HCT116 (cell line): Measurements from ENCODE around the gene CASKIN2. TPM values are rescaled to one million over a fixed set of nuclear protein-coding genes. Genes with fewer than 3 reads are reported as not detected.

Source experiments
- ATAC-seq: fragments of 200-7000 bp; cut with Tn5 transposase; 2 replicates; pipeline ENCODE4 v1.9.1; 2020; ENCODE audit warnings: mild to moderate bottlenecking, moderate library complexity
- BruUV-seq: library from RNA; stranded (reverse); fragments of 400-500 nt; replicated peaks from 2 replicates; lab custom pipeline; 2021; lab: Mats Ljungman, UMichigan
- CTCF ChIA-PET: fragments of 300-600 bp; sonication (Branson Sonifier 250); formaldehyde crosslinking; loops from one replicate; lab custom pipeline; 2021; ENCODE audit warnings: antibody characterized with exemption; lab: Charles Lee
- POLR2A ChIA-PET: fragments of 300-600, 350-600 bp; sonication (Branson Sonifier 250); formaldehyde crosslinking; loops from one replicate; lab custom pipeline; 2021; ENCODE audit warnings: antibody characterized with exemption; lab: Charles Lee
- RAD21 ChIA-PET, 2 experiments: fragments of 300-600 bp; sonication (Branson Sonifier 250); formaldehyde crosslinking; loops; one replicate each; lab custom pipeline; 2023; ENCODE audit warnings: low total read pairs in 2 of 2; ENCODE audit not compliant: uncharacterized antibody in 2 of 2, unreplicated experiment in 2 of 2, low non-redundant PET in 1 of 2; lab: Charles Lee
- DNase-seq: peaks from one replicate; pipeline ENCODE4 v3.0.0-alpha.2; 2010; ENCODE audit warnings: low read depth, low spot score
- H2AFZ ChIP-seq: fragments of 200-600 bp; shearing (Covaris generic), sonication (generic); 2 replicates; pipeline ENCODE4 v1.6.1; 2017; ENCODE audit warnings: low read depth, mixed run types, mixed read lengths, antibody characterized with exemption, low read length; ENCODE audit not compliant: poor library complexity, severe bottlenecking
- H3K27ac ChIP-seq: 2 replicates; pipeline ENCODE4 v1.5.1; 2012; ENCODE audit warnings: low read depth, low read length
- H3K27me3 ChIP-seq: fragments of 200-600 bp; sonication (generic); 2 replicates; pipeline ENCODE4 v1.6.1; 2016; ENCODE audit warnings: mixed run types, low read length, mixed read lengths; ENCODE audit not compliant: insufficient read depth
- H3K36me3 ChIP-seq, 2 experiments: fragments of 200-500 bp in 1 of 2; fragments of 200-600 bp in 1 of 2; sonication (Bioruptor generic) in 1 of 2; sonication (generic) in 1 of 2; 2 replicates each; pipeline versions ENCODE4 v1.5.1 to v1.6.1; 2014 to 2016; ENCODE audit warnings: low read length in 2 of 2, inconsistent platforms in 1 of 2, mixed read lengths in 1 of 2, mixed run types in 1 of 2; ENCODE audit not compliant: insufficient read depth in 2 of 2, control insufficient read depth in 1 of 2
- H3K4me1 ChIP-seq, 2 experiments: fragments of 200-600 bp in 1 of 2; sonication (generic) in 1 of 2; 2 replicates each; pipeline versions ENCODE4 v1.5.1 to v1.6.1; 2012 to 2017; ENCODE audit warnings: low read length in 2 of 2, inconsistent platforms in 1 of 2, mild to moderate bottlenecking in 1 of 2, mixed read lengths in 1 of 2, mixed run types in 1 of 2, moderate library complexity in 1 of 2; ENCODE audit not compliant: insufficient read depth in 2 of 2, control insufficient read depth in 1 of 2
- H3K4me2 ChIP-seq: fragments of 200-600 bp; sonication (generic); 2 replicates; pipeline ENCODE4 v1.6.1; 2017; ENCODE audit warnings: mixed run types, low read length, mixed read lengths
- H3K4me3 ChIP-seq, 2 experiments: fragments of 200-600 bp in 1 of 2; sonication (generic) in 1 of 2; replicated peaks in 1 of 2; 2 replicates each; pipeline ENCODE4 v1.5.1; 2011 to 2016; ENCODE audit warnings: low read length in 2 of 2, control low read depth in 1 of 2, low read depth in 1 of 2, mild to moderate bottlenecking in 1 of 2, mixed read lengths in 1 of 2, mixed run types in 1 of 2
- H3K79me2 ChIP-seq: fragments of 200-600 bp; sonication (generic); 2 replicates; pipeline ENCODE4 v1.6.1; 2017; ENCODE audit warnings: mild to moderate bottlenecking, mixed run types, low read length, moderate library complexity, mixed read lengths; ENCODE audit not compliant: insufficient read depth
- H3K9ac ChIP-seq: fragments of 200-600 bp; sonication (generic); 2 replicates; pipeline ENCODE4 v1.6.1; 2016; ENCODE audit warnings: low read length, mixed read lengths
- H3K9me2 ChIP-seq: fragments of 200-600 bp; sonication (generic), shearing (Covaris generic); 2 replicates; pipeline ENCODE4 v1.6.1; 2017; ENCODE audit warnings: mixed run types, mild to moderate bottlenecking, moderate library complexity; ENCODE audit not compliant: insufficient read depth
- H3K9me3 ChIP-seq, 2 experiments: fragments of 200-500 bp in 1 of 2; fragments of 200-600 bp in 1 of 2; sonication (Bioruptor generic) in 1 of 2; sonication (generic) in 1 of 2; 2 replicates each; pipeline ENCODE4 v1.6.1; 2014 to 2017; ENCODE audit warnings: low read length in 2 of 2, mixed read lengths in 2 of 2, inconsistent platforms in 1 of 2, low read depth in 1 of 2, mild to moderate bottlenecking in 1 of 2, mixed run types in 1 of 2, moderate library complexity in 1 of 2; ENCODE audit not compliant: control insufficient read depth in 1 of 2, insufficient read depth in 1 of 2
- H4K20me1 ChIP-seq: fragments of 200-600 bp; sonication (generic), shearing (Covaris generic); 2 replicates; pipeline ENCODE4 v1.6.1; 2017; ENCODE audit warnings: mixed run types, mild to moderate bottlenecking, moderate library complexity; ENCODE audit not compliant: insufficient read depth
- ATF3 ChIP-seq: IDR thresholded peaks from 2 replicates; pipeline ENCODE4 v1.6.1; 2012
- CBX3 ChIP-seq: IDR thresholded peaks from 2 replicates; pipeline ENCODE4 v1.6.1; 2012; ENCODE audit warnings: low read depth
- CEBPB ChIP-seq: IDR thresholded peaks from 2 replicates; pipeline ENCODE4 v1.6.1; 2012; ENCODE audit warnings: low read depth
- CTCF ChIP-seq, 3 experiments: fragments of 200-600 bp in 1 of 3; sonication (generic) in 1 of 3; IDR thresholded peaks in 2 of 3; conservative IDR thresholded peaks in 1 of 3; 2 replicates each; pipeline ENCODE4 v1.5.1; 2012 to 2017; ENCODE audit warnings: low read depth in 2 of 3, low read length in 2 of 3, antibody characterized with exemption in 1 of 3, borderline replicate concordance in 1 of 3, control low read depth in 1 of 3, mild to moderate bottlenecking in 1 of 3, mixed read lengths in 1 of 3, mixed run types in 1 of 3, moderate library complexity in 1 of 3; ENCODE audit not compliant: insufficient read depth in 1 of 3
- EGR1 ChIP-seq: IDR thresholded peaks from 2 replicates; pipeline ENCODE4 v1.6.1; 2012; ENCODE audit warnings: low read depth
- ELF1 ChIP-seq: IDR thresholded peaks from 2 replicates; pipeline ENCODE4 v1.6.1; 2012; ENCODE audit warnings: low read depth, borderline replicate concordance
- EZH2phosphoT487 ChIP-seq: fragments of 200-600 bp; IDR thresholded peaks from 2 replicates; pipeline ENCODE4 v1.6.1; 2018; ENCODE audit warnings: antibody characterized with exemption, borderline replicate concordance
- FOSL1 ChIP-seq: IDR thresholded peaks from 2 replicates; pipeline ENCODE4 v1.6.1; 2012; ENCODE audit warnings: low read depth
- POLR2A ChIP-seq: IDR thresholded peaks from 2 replicates; pipeline ENCODE4 v1.7.0; 2011; ENCODE audit warnings: borderline replicate concordance; ENCODE audit not compliant: insufficient read depth, insufficient read length; ENCODE audit errors: extremely low read depth
- POLR2AphosphoS5 ChIP-seq: IDR thresholded peaks from 2 replicates; pipeline ENCODE4 v1.6.1; 2011; ENCODE audit warnings: mild to moderate bottlenecking, low read depth, low read length, moderate library complexity
- REST ChIP-seq: IDR thresholded peaks from 2 replicates; pipeline ENCODE4 v1.6.1; 2012; ENCODE audit warnings: low read depth
- SIN3A ChIP-seq: IDR thresholded peaks from 2 replicates; pipeline ENCODE4 v1.6.1; 2012; ENCODE audit warnings: low read depth
- SP1 ChIP-seq: IDR thresholded peaks from 2 replicates; pipeline ENCODE4 v1.6.1; 2012; ENCODE audit warnings: low read depth
- SRF ChIP-seq: IDR thresholded peaks from 2 replicates; pipeline ENCODE4 v1.6.1; 2012; ENCODE audit warnings: low read depth
- YY1 ChIP-seq: IDR thresholded peaks from 2 replicates; pipeline ENCODE4 v1.6.1; 2011; ENCODE audit warnings: low read length, low read depth, moderate library complexity, mild to moderate bottlenecking; ENCODE audit not compliant: insufficient replicate concordance; ENCODE audit errors: extremely low read depth
- ZBTB33 ChIP-seq: IDR thresholded peaks from 2 replicates; pipeline ENCODE4 v1.6.1; 2011; ENCODE audit warnings: mild to moderate bottlenecking, low read length, moderate library complexity; ENCODE audit not compliant: insufficient replicate concordance; ENCODE audit errors: extremely low read depth
- ZFX ChIP-seq: fragments of 450-650 bp; IDR thresholded peaks from 2 replicates; pipeline ENCODE4 v1.6.1; 2017
- ZNF274 ChIP-seq: fragments of 200-500 bp; sonication (Bioruptor generic); IDR thresholded peaks from 2 replicates; pipeline ENCODE4 v1.6.1; 2014; ENCODE audit warnings: mild to moderate bottlenecking, low read depth, low read length, inconsistent platforms
- intact Hi-C: fragments of 100-400 bp; cut with micrococcal nuclease; formaldehyde crosslinking; loops from 2 replicates; pipeline ENCODE4 v1.10.0; 2022
- total RNA-seq: library from RNA; stranded (reverse); gene quantifications from one replicate; pipeline ENCODE4 v1.2.1, GENCODE V29; 2021; ENCODE audit not compliant: unreplicated experiment

CASKIN2 gene
- total RNA-seq, 1 experiment from 2014 or later = 38.4 TPM

- Histone ChIP-seq H2AFZ (no peak overlapping the region), H3K27ac (no peak overlapping the region), H3K4me2 (peak overlapping the region; percentile 95), H3K27me3 (no peaks in the 10 kb centered on the region), H4K20me1 (no peaks in the 10 kb centered on the region), H3K4me3 (no peak overlapping the region), H3K79me2 (peaks cover 47% of the 10 kb centered on the region), H3K36me3 (peaks cover 18 to 42% of the 10 kb centered on the region in 2 experiments), H3K4me1 (peaks cover 14 to 41% of the 10 kb centered on the region in 2 experiments), H3K9me3 (no peaks in the 10 kb centered on the region), H3K9ac (no peak overlapping the region; the same call in 1 of the 2 replicates), H3K9me2 (no peaks in the 10 kb centered on the region)
- ATAC-seq (no peak), DNase-seq (no peak)
- CTCF ChIA-PET = interaction anchor here (1.4 to 2.6 kb wide), 2 partner anchors 9 to 230 kb away, joined by 5 to 20 read pairs; no protein-coding TSS in a partner anchor
- BruUV-seq = no TSS peak
- RAD21 ChIA-PET = interaction anchor here in 1 of 2 experiments (1.3 kb wide), 1 partner anchor 8 kb away, joined by 3 read pairs; no protein-coding TSS in a partner anchor
- POLR2A ChIA-PET = no interaction called here
- no peak for TF ChIP-seq POLR2A
- no peak for TF ChIP-seq CTCF (IDR thresholded peaks at IDR 0.05 in 2 of 3, conservative IDR thresholded peaks at IDR 0.05 in 1 of 3; ENCODE audit: borderline replicate concordance in 1 of 3, insufficient read depth in 1 of 3, low read depth in 2 of 3, low read length in 2 of 3)
- no peak for TF ChIP-seq EZH2phosphoT487
- TF ChIP-seq CEBPB = no peak
- TF ChIP-seq SP1 = no peak
- TF ChIP-seq ELF1 = no peak
- TF ChIP-seq REST = no peak
- no peak for TF ChIP-seq POLR2AphosphoS5
- no peak for TF ChIP-seq SIN3A
- TF ChIP-seq SRF = no peak
- no peak for TF ChIP-seq EGR1
- no peak for TF ChIP-seq YY1
- TF ChIP-seq ZBTB33 = no peak
- TF ChIP-seq ZFX = no peak
- no peak for TF ChIP-seq CBX3
- no peak for TF ChIP-seq ATF3
- TF ChIP-seq ZNF274 = no peak
- no peak for TF ChIP-seq FOSL1
- intact Hi-C loops = loop anchor here (5.0 to 10.0 kb wide), 4 partner anchors 84 to 246 kb away; partner anchors contain the start of genes MIF4GD and SMIM5
Measured at GRCh38 chr17:75518201-75518600, 2.9 kb upstream of the CASKIN2 start.
